ENCODE data around the gene ASMT. TPM values are rescaled to one million over a fixed set of nuclear protein-coding genes. Genes with fewer than 3 reads are reported as not detected.
"Not testable (repeated sequence)": the region's sequence is repeated elsewhere in the genome, so short reads cannot be mapped to it uniquely, and the experiment has no call there.

Gene ASMT
- total RNA-seq, 1 donor from 2014 or later, result 0.62 TPM

DNA sequence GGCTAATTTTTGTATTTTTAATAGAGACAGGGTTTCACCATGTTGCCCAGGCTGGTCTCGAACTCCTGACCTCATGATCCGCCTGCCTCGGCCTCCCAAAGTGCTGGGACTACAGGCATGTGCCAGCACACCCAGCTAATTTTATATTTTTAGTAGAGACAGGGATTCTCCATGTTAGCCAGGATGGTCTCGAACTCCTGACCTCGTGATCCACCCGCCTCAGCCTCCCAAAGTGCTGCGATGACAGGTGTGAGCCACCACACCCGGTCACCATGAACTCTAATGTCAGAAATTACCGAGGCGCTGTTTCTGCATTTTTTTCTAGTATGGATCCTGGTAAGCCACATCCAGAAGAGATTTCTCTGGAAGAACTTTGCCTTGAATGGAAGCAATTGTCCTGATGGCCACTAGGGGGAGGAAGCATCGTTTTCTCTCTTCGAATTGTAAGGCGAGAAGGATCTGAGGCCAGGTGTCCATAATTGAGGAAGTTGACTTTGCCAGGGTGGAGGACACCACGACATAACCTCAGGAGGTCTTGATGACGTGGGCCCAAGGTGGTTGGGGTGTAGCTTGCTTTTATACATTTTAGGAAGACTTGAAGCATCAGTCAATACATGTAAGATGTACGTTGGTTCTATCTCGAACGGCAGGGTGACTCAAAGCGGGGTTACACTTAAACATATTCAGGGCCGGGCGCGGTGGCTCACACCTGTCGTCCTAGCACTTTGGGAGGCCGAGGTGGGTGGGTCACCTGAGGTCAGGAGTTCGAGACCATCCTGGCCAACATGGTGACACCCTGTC lies 37.4 kb downstream of the ASMT start:
- DNase-seq, result not testable (repeated sequence)

DNA sequence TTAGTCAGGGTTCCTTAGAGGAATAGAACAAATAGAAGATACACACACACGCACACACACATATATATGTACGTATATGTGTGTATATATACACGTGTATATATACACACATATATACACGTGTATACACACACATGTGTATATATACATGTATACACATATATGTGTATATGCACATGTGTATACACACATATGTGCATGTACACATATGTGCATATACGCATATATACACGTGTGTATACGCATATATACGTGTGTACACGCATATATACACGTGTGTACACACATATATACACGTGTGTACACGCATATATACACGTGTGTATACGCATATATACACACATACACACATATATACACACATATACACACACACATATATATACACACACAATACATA lies 41.5 kb downstream of the ASMT start:
- no peak for DNase-seq

DNA sequence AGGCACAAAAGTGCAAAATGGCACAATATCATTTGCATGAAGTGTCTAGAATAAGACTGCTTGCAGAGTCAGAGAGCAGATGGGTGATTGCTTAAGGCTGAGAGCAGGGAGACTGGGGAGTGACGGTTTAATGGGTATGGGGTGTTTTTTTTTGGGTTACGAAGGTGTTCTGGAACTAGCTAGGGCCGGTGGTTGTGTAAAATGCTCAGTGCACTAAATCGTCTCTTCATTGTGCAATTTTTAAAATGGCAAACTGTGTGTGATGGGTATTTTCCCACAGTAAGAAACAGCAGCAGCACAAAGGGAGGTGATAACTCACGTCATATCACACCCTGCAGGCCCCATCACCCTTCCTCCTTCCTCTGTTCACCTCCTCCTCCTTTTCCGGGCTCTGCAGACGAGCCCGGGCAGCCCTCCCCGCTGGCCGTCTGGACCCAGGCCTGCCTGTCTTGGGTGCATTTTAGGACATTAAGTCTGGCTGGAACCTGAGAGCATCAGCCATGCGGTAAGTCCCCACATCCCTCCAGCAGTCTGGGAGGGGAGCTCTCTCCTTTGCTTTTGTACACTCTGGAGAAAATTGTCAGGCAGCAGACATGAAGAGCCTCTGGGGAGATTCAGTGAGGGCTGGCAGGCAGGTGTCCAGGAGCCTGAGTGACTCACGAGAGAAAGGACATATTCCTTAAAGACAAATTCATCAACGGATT lies 42.7 kb downstream of the ASMT start:
- no peak for DNase-seq

DNA sequence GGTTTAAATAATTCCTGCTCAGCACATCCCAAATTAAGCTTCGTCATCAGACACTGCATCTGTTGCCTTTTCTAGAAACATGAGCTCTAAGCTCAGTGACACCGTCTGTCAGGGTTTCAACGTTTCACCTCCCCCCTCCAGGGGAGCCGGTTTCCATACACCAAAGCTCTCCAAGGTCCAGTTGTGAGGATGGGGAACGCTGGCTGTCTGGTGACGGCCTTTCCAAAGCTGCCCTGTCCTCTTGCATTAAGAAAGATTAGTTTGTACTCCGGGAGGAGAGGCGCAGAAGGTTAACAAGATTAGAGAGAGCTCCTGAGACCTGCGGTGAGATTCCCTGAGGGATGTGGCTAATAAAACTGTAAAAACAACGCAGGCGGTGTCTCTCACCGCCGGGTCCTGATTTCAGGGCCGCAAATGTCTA lies 43.2 kb downstream of the ASMT start:
- DNase-seq, result no peak

DNA sequence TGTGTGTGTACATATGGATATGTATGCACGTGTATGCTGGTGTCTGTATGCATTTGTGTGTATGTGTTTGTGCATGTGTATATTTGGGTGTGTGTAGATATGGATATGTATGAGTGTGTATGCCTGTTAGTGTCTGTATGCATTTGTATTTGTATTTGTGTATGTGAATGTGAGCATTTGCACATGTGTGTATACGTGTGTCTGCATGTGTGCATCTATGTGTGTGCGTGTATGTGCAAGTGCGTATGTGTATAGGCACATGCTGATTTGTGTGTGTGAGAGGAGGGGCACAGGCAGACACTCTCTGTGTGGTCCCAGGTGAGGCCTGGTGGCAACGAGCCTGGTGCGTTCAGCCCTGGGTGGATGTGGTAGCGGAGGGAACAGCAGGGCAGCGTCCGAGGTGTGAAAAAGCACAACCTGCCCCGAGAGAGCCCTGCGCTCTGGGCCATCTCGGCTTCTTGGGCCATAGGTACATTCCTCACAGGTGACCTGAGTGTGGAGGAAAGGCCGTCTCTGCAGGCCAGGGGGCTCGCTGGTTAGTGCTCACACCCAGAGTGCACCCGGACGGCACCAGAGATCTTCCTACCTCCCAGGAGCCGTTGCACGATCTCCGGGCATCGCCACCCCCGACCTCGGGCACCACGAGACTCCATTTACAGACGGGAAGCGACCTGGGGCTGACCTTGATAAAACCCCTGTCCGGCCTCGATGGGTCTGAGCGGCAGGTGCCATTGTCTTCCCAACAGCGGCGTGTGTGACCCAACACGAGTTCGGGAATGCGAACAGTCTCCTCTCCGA lies 45.0 kb downstream of the ASMT start:
- no peak for DNase-seq

DNA sequence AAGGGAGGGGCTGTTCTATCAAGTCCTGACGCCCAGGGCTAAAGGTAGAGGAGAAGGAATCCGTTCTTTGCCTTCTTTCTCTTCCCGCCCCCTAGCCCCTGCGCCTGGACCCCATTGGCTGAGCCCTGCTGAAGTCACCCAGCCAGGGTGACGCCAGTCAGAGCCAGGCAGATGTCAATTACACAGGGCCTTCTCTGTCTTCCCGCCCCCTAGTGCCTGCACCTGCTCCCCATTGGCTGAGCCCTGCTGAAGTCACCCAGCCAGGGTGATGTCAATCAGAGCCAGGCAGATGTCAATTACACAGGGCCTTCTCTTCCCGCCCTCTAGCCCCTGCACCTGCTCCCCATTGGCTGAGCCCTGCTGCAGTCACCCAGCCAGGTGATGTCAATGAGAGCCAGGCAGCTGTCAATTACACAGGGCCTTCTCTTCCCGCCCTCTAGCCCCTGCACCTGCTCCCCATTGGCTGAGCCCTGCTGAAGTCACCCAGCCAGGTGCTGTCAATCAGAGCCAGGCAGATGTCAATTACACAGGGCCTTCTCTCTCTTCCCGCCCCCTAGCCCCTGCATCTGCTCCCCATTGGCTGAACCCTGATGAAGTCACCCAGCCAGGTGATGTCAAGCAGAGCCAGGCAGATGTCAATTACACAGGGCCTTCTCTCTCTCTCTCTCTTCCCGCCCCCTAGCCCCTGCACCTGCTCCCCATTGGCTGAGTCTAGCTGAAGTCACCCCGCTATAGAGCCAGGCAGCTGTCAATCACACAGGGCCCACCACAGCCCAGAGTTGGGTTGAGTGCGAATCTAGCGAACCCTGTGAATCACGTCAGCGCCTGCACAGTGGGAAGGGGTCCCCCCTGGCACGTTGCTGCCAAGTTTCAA lies 46.4 kb downstream of the ASMT start:
- no peak for DNase-seq

DNA sequence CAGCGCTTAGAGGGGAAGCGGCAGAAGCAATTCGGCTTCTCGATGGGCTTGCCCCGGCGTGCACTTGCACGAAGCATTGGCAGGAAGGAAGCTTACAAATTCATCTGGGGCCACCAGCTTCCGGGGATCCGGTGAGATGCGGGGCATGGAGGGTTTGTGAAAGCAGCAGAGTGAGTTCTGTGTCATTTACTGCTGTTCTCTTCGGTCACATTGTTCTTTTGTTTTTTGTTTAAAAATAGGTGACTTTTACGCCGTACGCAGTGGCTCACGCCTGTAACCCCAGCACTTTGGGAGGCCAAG lies 47.0 kb downstream of the ASMT start:
- no peak for DNase-seq

DNA sequence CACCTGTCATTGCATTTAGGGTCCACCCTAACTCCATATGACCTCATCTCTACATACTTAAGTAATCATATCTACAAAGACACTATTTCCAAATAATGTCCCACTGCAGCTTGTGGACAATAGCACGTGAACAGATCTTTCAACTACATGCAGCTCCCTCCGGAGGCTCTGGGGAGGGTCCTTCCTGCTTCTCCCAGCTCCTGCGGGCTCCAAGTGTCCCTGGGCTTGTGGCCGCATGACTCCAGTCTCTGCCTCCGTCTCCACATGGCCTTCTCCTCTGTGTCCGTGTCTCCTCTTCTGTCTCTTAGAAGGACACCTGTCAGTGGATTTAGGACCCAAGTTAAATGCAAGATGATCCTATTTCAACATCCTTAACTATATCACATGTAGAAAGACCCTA lies 52.7 kb downstream of the ASMT start:
- no peak for DNase-seq

DNA sequence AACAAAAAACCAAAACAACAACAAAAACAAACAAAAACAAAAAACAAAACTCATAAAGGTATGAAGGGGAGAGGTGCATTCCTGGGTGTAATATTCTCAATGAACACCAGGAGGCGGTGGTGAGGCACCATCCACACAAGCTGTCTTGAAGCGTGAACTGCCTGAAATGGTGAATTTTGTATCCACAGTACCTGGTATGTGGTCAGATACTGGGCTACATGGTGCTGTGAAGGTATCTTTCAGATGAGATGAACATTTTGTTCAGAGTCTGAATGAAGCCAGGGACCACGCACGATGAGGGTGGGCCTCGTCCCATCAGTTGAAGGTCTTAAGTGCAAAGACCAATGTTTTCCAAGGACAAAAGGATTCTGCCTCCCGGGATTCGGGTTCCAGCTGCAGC lies 58.5 kb downstream of the ASMT start:
- no peak for DNase-seq

DNA sequence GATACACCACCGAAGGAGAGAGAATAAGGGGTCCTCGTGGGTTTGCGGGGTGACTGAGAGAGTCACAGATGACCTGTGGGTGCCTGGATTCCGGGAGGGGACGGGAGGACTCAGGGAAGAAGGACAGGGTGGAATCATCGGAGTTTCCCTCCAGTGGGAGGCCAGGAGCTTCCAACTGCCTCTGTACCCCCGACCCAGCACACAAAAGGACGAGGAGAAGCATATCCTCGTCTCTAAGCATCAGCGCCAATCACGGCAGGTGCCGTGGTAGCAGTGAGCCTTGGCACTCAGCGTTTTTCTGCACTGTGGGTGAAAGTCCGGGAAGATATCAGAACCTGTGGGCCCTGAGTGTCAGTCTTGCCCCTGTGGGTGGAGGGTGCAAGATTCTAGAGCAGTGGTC lies 62.0 kb downstream of the ASMT start:
- no peak for DNase-seq

DNA sequence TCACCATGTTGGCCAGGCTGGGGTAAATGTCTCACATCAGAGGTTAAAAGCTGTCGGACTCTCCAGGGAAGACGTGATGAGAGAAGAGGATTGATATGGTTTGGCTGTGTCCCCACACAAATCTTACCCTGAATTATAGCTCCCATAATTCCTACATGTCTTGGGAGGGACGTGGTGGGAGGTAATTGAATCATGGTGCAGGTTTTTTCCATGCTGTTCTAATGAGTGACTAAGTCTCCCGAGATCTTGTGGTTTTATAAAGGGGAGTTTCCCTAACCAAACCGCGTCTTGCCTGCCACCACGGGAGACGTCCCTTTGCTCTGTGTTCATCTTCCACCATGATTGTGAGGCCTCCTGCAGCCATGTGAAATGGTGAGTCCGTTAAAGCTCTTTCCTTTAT lies 64.4 kb downstream of the ASMT start:
- DNase-seq, result no peak

DNA sequence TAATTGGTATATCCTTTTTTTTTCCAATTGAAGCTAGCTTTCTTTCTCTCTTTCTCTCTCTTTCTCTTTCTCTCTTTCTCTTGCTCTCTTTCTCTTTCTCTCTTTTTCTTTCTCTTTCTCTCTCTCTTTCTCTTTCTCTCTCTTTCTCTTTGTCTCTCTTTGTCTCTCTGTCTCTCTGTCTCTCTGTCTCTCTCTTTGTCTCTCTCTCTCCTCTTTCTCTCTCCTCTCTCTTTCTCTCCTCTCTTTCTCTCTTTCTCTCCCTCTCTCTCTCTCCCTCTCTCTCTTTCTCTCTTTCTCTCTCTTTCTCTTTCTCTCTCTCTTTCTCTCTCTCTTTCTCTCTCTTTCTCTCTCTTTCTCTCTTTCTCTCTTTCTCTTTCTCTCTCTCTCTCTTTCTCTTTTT lies 66.6 kb downstream of the ASMT start:
- DNase-seq, result no peak

DNA sequence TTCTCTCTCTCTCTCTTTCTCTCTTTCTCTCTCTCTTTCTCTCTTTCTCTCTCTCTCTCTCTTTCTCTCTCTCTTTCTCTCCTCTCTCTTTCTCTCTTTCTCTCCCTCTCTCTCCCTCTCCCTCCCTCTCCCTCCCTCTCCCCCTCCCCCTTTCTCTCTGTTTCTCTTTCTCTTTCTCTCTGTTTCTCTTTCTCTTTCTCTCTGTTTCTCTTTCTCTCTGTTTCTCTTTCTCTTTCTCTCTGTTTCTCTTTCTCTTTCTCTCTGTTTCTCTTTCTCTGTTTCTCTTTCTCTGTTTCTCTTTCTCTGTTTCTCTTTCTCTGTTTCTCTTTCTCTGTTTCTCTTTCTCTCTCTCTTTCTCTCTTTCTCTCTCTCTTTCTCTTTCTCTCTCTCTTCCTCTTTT lies 67.0 kb downstream of the ASMT start:
- DNase-seq, result not testable (repeated sequence)

DNA sequence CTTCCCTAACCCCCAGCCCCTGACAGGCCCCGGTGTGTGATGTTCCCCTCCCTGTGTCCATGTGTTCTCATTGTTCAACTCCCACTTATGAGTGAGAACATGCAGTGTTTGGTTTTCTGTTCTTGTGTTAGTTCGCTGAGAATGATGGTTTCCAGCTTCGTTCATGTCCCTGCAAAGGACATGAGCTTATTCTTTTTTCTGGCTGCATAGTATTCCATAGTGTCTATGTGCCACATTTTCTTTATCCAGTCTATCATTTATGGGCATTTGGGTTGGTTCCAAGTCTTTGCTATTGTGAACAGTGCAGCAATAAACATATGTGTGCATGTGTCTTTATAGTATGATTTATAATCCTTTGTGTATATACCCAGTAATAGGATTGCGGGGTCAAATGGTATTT lies 67.6 kb downstream of the ASMT start:
- not testable (repeated sequence) for DNase-seq

DNA sequence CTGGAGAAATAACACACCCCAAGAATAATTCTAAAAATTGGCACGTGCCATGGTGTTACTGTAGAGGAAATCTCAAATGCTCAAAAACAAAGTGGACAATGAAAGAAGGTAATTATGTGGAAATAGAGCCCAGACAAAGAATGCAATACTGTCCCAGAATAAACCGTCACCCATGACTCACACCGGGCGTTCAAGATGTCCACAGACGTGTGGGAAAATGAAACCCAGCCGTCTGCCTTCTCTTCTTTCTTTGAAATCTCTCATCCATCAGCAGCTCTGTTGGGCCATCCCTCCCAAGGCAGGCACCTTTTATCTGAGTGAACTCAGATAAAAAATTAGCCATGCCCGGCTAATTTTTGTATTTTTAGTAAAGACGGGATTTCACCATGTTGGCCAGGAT lies 70.0 kb downstream of the ASMT start:
- not testable (repeated sequence) for DNase-seq

DNA sequence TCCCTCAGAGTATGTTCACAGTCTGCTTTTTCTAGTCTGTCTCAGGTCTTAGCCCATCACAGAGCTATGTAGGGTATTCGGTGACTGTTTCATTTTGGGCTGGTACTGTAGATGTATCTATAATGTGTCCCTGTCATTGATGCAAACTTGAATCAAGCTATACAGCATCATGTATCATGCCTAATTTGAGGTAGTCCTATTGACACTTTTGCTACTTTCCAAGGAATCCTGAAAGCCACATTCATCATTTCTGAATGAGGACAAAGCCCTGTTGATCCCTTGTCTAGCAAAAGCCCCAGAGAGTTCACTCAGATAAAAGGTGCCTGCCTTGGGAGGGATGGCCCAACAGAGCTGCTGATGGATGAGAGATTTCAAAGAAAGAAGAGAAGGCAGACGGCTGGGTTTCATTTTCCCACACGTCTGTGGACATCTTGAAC lies 70.6 kb downstream of the ASMT start:
- not testable (repeated sequence) for DNase-seq

DNA sequence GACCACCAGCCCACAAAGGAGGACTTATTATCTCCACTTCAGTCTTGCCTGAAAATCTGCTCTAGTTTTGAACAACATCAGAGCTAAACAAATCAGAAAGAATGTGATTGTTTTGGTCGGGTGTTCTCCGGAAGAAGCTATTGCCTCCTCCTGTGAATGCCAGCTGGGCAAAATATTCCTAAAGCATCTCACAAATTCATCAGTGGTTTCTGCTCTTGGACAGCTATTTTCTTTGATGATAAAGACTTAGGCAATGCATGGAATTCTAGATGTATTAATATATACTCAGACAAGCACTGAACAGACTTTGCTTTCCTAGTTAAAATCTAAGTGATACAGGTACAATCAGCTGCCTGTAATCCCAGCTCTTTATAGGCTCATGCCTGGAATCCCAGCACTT lies 71.8 kb downstream of the ASMT start:
- DNase-seq, result no peak

Other genes with a start within 250 kb of the ASMT start
- 126 TPM for gene SLC25A6, start 222.9 kb upstream of the ASMT start, total RNA-seq
- 11.1 TPM for gene ASMTL, start 162.2 kb upstream of the ASMT start, total RNA-seq
- gene P2RY8, start 77.9 kb upstream of the ASMT start, total RNA-seq, result 0.16 TPM
- 11.5 TPM for gene AKAP17A, start 23.5 kb upstream of the ASMT start, total RNA-seq